Left forelimb (tissue), 1 donor: ENCODE results near the gene STAU1.
"Not testable (repeated sequence)": the region's sequence is repeated elsewhere in the genome, so short reads cannot be mapped to it uniquely, and the experiment has no call there.

Experiments used
- DNase-seq: peaks from one replicate; pipeline ENCODE4 v3.0.0-alpha.2; 2018; ENCODE audit warnings: low spot score

The STAU1 gene

GRCh38 chr20:49187851-49188641, at the start of gene STAU1:
STAU1 (minus strand) TSS chr20:49188334; CDS start chr20:49166201, 22,133 bp downstream.
- DNase-seq, result peak; percentile 97

- no peak for DNase-seq
Observed at GRCh38 chr20:49237531-49237930, 49.4 kb upstream of the STAU1 start.

DNA sequence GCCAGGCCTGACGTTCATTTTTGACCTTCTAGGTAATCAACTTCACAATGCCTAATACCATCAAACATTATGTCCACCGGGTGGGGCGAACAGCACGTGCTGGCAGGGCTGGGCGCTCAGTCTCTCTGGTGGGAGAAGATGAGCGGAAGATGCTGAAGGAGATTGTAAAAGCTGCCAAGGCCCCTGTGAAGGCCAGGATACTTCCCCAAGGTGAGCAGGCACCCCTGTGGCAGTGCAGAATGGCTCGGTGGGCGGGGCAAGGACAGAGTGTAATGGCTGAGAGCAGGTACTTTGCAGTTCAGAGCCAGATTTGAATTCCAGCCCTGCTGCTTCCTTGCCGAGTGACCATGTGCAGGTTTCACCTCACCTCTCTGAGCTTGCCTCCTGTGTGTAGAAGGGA, 48.2 kb upstream of the STAU1 start:
- DNase-seq, result no peak

GRCh38 chr20:49234831-49235230, 46.7 kb upstream of the STAU1 start:
- DNase-seq, result no peak

GRCh38 chr20:49233226-49233625, 45.1 kb upstream of the STAU1 start:
- no peak for DNase-seq

- no peak for DNase-seq
Observed at GRCh38 chr20:49231471-49231870, 43.3 kb upstream of the STAU1 start.

DNA sequence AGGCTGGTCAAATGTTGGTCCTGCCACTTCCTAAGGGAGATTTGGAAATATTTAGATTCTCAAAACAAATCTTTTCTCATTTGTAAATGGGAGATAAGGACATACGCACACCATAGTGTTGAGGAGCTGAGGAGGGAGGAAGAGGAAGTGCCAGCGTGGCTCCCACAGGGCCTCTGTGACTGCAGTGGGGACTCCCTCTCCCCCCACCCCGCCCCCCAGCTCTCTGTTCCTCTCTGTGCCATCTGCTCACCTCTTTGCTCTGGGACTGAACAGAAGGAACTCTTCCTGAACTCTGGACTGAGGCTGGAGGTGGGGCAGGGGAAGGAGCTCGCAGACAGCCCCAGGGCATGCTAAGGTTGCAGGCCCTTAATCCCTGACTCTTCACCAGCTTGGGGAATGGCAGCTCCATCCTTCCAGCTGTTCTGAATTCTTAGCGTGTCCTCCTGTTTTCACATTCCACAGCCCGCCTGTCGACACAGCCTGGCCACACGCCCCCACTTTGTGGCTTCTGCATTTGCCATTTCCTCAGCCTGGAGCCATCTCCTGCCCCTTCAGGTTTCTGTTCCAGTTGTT, 42.5 kb upstream of the STAU1 start:
- peak; percentile 73 for DNase-seq

DNA sequence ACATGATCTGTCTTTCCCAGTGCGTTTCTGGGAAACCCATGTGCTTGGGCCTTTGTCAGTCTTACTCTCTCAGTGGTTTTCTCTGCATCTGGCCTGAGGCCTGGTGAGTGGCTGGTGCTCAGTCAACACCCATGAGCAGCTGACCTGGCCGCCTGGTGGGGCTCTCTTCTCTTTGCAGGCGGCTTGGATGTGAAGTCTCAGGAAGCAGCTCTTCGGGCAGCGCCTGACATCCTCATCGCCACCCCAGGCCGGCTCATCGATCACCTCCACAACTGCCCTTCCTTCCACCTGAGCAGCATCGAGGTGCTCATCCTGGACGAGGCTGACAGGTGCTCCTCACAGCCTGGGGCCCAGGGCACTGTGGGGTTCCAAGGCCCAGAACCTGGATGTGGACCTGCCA, 41.9 kb upstream of the STAU1 start:
- DNase-seq, result no peak

DNA sequence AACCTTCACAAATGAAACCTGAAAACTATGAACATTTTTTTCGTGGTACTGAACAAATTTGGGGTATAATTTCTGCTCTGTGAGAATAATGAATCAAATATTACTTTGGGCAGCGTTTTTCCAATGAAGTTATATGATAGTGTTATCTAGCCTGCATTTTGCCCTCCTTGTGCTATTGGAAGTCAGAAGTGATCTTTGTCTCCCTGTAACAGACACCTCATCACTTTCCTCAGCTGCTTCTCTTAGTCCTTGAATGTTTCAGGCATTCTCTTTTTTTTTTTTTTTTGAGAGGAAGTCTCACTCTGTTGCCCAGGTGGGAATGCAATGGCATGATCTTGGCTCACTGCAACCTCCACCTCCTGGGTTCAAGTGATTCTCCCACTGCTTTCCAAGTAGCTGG, 41.2 kb upstream of the STAU1 start:
- no peak for DNase-seq

DNA sequence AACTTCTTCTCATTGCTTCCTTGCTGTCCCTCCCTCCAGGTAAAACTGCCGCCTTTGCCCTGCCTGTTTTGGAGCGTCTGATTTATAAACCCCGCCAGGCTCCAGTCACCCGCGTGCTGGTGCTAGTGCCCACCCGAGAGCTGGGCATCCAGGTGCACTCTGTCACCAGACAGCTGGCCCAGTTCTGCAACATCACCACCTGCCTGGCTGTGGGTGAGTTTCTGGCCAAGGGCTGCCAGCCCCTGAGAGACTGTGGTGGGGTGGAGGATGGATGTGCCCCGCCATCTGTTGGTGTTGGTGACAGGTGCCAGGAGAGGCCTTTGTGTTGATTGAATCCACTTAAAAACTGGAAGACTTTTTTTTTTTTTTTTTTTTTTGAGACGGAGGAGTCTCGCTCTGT, 40.5 kb upstream of the STAU1 start:
- DNase-seq, result no peak

DNA sequence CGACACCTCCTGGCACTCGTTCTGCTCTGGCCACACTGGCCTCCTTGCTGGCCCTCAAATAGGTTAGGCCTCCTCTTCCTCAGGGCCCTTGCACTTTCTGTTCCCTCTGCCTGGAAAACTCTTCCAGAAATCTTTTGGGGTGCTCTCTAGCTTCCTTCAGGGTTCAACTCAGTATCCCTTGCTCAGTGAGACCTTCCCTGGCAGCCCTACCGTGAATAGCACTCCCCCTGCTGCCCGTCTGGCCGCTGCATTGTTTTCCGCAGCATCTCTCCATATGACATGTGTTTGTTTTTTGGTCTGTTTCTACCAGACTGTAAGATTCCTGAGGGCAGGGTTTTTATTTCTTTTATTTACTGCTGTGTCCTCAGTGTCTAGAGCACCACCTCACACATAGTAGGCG, 37.8 kb upstream of the STAU1 start:
- DNase-seq, result no peak

GRCh38 chr20:49219924-49220831, 32.0 kb upstream of the STAU1 start:
- DNase-seq, result no peak

GRCh38 chr20:49219091-49219923, 31.2 kb upstream of the STAU1 start, which contains the start of gene DDX27:
DDX27 (plus strand) TSS chr20:49219416; CDS start chr20:49219449, 33 bp downstream.
- peak; percentile 99 for DNase-seq

DNA sequence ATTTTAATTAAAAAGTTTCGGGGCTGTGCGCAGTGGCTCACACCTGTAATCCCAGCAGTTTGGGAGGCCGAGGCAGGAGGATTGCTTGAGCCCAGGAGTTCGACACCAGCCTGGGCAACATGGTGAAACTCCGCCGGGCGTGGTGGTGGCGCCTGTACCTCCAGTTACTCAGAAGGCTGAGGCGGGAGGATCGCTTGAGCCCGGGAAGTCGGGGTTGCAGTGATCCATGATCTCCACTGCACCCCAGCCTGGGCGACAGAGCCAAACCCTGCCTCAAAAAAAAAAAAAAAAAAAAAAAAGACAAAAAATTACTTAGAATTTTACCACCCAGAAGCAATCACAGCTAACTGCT, 30.6 kb upstream of the STAU1 start:
- DNase-seq, result not testable (repeated sequence)

- peak; percentile 89 for DNase-seq
Observed at GRCh38 chr20:49216991-49217578, 29.0 kb upstream of the STAU1 start.

DNA sequence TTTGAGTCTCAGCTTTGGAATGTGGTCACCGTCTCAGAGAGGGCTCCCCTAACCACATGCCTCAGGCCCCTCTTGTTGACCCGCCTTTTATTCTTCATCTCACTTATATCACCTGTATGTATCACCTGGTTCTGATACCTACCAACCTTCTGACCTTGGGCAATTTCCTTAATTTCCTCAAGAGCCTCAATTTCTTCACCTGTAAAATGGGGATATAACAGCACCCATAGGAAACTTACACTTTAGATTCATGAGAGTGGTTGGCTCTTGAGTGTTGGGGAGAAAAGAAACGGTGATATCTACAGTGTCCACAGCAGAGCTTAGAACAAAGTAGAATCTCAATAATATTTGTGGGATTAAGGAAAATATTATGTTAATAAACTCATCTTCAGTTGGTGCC, 27.1 kb upstream of the STAU1 start:
- no peak for DNase-seq

DNA sequence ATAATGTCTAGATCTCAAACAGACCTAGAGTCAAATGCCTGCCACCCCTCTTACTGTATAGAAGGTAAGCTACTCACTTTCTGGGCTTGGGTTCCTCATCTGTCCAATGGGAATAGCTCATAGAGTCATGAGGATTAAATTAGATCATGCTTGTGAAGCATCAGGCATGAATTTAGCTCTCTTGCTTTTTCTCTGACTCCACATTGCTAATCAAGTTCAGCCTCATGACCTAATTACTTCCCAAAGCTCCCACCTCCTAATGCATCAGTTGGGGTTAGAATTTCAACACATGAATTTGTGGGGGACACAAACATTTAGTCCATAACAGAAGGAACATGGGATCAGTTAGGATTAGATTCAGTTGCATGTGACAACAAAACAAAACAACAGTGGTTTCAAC, 26.4 kb upstream of the STAU1 start:
- no peak for DNase-seq

- DNase-seq, result no peak
Observed at GRCh38 chr20:49210757-49211110, 22.6 kb upstream of the STAU1 start.

GRCh38 chr20:49210101-49210756, 22.1 kb upstream of the STAU1 start:
- DNase-seq, result no peak

DNA sequence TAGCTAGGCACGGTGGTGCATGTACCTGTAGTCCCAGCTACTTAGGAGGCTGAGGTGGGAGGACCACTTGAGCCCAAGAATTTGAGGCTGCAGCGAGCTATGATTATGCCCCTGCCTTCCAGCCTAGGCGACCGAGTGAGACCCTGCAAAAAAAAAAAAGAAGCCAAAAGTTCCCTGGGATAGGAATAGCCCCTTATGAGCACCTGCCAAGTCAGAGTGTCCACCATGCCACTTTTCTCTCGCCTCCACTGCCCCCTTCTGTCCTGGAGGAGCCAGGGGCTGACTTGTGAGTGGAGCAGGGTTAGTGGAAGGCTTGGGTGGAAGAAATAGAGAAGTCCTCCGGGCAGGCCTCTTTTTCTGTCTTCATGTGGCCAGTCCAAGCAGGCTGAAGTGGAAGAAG, 18.9 kb upstream of the STAU1 start:
- no peak for DNase-seq

GRCh38 chr20:49203746-49204145, 15.6 kb upstream of the STAU1 start:
- DNase-seq, result no peak
